ENCODE results near the gene HERC2. TPM values are rescaled to one million over a fixed set of nuclear protein-coding genes. Genes with fewer than 3 reads are reported as not detected.

HERC2 gene
- total and polyA plus RNA-seq, 2 of the 4 experiments (the other 2 are of a cell fraction): 20.8 to 28.9 TPM

- dilution Hi-C loops (cut with HindIII; ENCODE audit: low sequenced_read_pairs, unreplicated experiment): no loop called here
Observed at GRCh38 chr15:28097656-28098359, 224.2 kb downstream of the HERC2 start.

More at GRCh38 chr15:28097656-28098359, 224.2 kb downstream of the HERC2 start:
- ATAC-seq (ENCODE audit: low read depth) (no peak), DNase-seq (no peak)
- no peak overlapping the region for H4K8ac ChIP-seq (ENCODE audit: low read depth in 2 of 2, low read length in 2 of 2)
- TF ChIP-seq CHD1 (IDR thresholded peaks at IDR 0.05; ENCODE audit: low read depth, low read length) (no peak), MAFK (IDR thresholded peaks at IDR 0.05; ENCODE audit: low read depth, low read length) (peak; percentile 73)
- no peak overlapping the region for H3K4me3 ChIP-seq (ENCODE audit: insufficient read depth, low read depth, low read length)
- ChIA-PET CTCF (interaction anchor here (1.0 to 1.7 kb wide), 3 partner anchors 10 to 28 kb away, joined by 3 to 6 read pairs (median 4); no protein-coding TSS in a partner anchor), POLR2A (ENCODE audit: unreplicated experiment) (no interaction called here)
- H3K18ac ChIP-seq (ENCODE audit: low read depth, low read length): no peak overlapping the region
- H3K23ac ChIP-seq (ENCODE audit: low read depth, low read length): no peak overlapping the region
- no peak overlapping the region for H2BK5ac ChIP-seq (ENCODE audit: low read depth, low read length, poor library complexity, severe bottlenecking)
- no peak overlapping the region for H3K4me2 ChIP-seq (ENCODE audit: low read depth, low read length)
- no peak overlapping the region for H2BK15ac ChIP-seq (ENCODE audit: low read depth, low read length)
- H3K56ac ChIP-seq (ENCODE audit: extremely low read depth, insufficient read depth, low read length): no peak overlapping the region
- H3K27ac ChIP-seq (ENCODE audit: insufficient read depth, low read length): no peak overlapping the region
- H3K36me3 ChIP-seq (ENCODE audit: control insufficient read depth, insufficient read depth, low read length): no peaks in the 10 kb centered on the region
- in situ Hi-C loops (cut with MboI; ENCODE audit: low sequenced_read_pairs): no loop called here
- peaks cover 62% of the 10 kb centered on the region for H3K27me3 ChIP-seq (ENCODE audit: control insufficient read depth, insufficient read depth, low read length)
- H4K20me1 ChIP-seq (ENCODE audit: insufficient read depth, low read length): no peaks in the 10 kb centered on the region
- H3K79me1 ChIP-seq (ENCODE audit: low read depth in 1 of 2, low read length in 2 of 2): no peaks in the 10 kb centered on the region
- H2AK5ac ChIP-seq (ENCODE audit: low read depth, low read length): no peak overlapping the region
- H2BK20ac ChIP-seq (ENCODE audit: low read depth, low read length): no peak overlapping the region
- no TSS peak for BruUV-seq (replicated peaks)
- H2AK9ac ChIP-seq (replicated peaks; ENCODE audit: low read depth, low read length, poor library complexity): no peak overlapping the region
- peaks cover 2% of the 10 kb centered on the region; the same call in 1 of the 2 replicates for H3K4me1 ChIP-seq (ENCODE audit: control insufficient read depth, insufficient read depth, low read length)
- intact Hi-C loops (cut with micrococcal nuclease): no loop called here
- H2AFZ ChIP-seq (replicated peaks; ENCODE audit: low read length, poor library complexity): no peak overlapping the region
- no peak overlapping the region for H4K91ac ChIP-seq (ENCODE audit: insufficient read depth, low read depth, low read length)
- no peak overlapping the region for H3K9ac ChIP-seq (ENCODE audit: low read depth, low read length)
- H3K9me1 ChIP-seq (ENCODE audit: insufficient read depth, low read length): no peaks in the 10 kb centered on the region
- no peak overlapping the region for H4K5ac ChIP-seq (ENCODE audit: low read depth, low read length)
- 60% methylated on average over 1 of the region's 5 CpGs; no CpG with 5 or more reads in 1 of the 2 experiments for WGBS, 2 experiments (ENCODE audit: extremely low coverage in 2 of 2, insufficient read length in 1 of 2)
- H3K9me3 ChIP-seq (ENCODE audit: control insufficient read depth, insufficient read depth, low read length): no peaks in the 10 kb centered on the region
- H3K14ac ChIP-seq (replicated peaks; ENCODE audit: low read depth, low read length): no peak overlapping the region
- H3K4ac ChIP-seq (ENCODE audit: low read depth, low read length): no peak overlapping the region
- H2BK120ac ChIP-seq (ENCODE audit: low read depth, low read length): no peak overlapping the region
